HFFc6 (cell line): ENCODE data around the gene PAAF1. TPM values are rescaled to one million over a fixed set of nuclear protein-coding genes. Genes with fewer than 3 reads are reported as not detected.
A peak's percentile ranks its signal among the peaks of the same experiment; 100 is the strongest.

Source experiments
- DNase-seq: peaks from one replicate; pipeline ENCODE4 v3.0.0-alpha.2; 2018
- H3K27ac Mint-ChIP-seq: 2 replicates; pipeline ENCODE4 v1.8.0; 2020; ENCODE audit warnings: mild to moderate bottlenecking, mixed read lengths
- H3K27me3 Mint-ChIP-seq: 2 replicates; pipeline ENCODE4 v1.8.0; 2021; ENCODE audit warnings: mild to moderate bottlenecking, moderate library complexity, mixed read lengths; ENCODE audit not compliant: insufficient read depth
- H3K36me3 Mint-ChIP-seq: 2 replicates; pipeline ENCODE4 v1.8.0; 2021; ENCODE audit warnings: low read depth, mixed read lengths
- H3K4me1 Mint-ChIP-seq: 2 replicates; pipeline ENCODE4 v1.8.0; 2020; ENCODE audit warnings: low read depth, mixed read lengths
- H3K4me3 Mint-ChIP-seq: 2 replicates; pipeline ENCODE4 v1.8.0; 2020; ENCODE audit warnings: mild to moderate bottlenecking, moderate library complexity, mixed read lengths
- H3K9me3 Mint-ChIP-seq: 2 replicates; pipeline ENCODE4 v1.8.0; 2020; ENCODE audit warnings: mild to moderate bottlenecking, mixed read lengths
- long read RNA-seq: library from polyadenylated mRNA; unstranded; transcript quantifications from one replicate; pipeline ENCODE4 v2.0.0, GENCODE V29; 2019
- total RNA-seq, 6 experiments: library from RNA; stranded (reverse); fragmentation: NEBNext Ultra II Directional; extraction: Animal tissue kit (Norgen Biotek cat#: 25700); gene quantifications; 2 replicates in 1 of 6; 3 replicates in 5 of 6; pipeline ENCODE4 v1.2.3, GENCODE V29; 2021
- TF ChIP-seq, protein P1 (sequence below): fragments of 200-600 bp; sonication (generic); IDR thresholded peaks from 2 replicates; pipeline ENCODE4 v1.5.0; 2021; ENCODE audit warnings: antibody characterized with exemption, mild to moderate bottlenecking

PAAF1 gene, protein sequence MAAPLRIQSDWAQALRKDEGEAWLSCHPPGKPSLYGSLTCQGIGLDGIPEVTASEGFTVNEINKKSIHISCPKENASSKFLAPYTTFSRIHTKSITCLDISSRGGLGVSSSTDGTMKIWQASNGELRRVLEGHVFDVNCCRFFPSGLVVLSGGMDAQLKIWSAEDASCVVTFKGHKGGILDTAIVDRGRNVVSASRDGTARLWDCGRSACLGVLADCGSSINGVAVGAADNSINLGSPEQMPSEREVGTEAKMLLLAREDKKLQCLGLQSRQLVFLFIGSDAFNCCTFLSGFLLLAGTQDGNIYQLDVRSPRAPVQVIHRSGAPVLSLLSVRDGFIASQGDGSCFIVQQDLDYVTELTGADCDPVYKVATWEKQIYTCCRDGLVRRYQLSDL
- 10 to 100 TPM; 19.5 to 23.2 (median 22.4) TPM for total RNA-seq
- long read RNA-seq, full-length matches to known transcripts, result 28 of 41 reads
- long read RNA-seq, partial matches to known transcripts, result 6 of 41 reads
- long read RNA-seq, other reads (novel, unspliced or antisense), result 7 of 41 reads

DNA sequence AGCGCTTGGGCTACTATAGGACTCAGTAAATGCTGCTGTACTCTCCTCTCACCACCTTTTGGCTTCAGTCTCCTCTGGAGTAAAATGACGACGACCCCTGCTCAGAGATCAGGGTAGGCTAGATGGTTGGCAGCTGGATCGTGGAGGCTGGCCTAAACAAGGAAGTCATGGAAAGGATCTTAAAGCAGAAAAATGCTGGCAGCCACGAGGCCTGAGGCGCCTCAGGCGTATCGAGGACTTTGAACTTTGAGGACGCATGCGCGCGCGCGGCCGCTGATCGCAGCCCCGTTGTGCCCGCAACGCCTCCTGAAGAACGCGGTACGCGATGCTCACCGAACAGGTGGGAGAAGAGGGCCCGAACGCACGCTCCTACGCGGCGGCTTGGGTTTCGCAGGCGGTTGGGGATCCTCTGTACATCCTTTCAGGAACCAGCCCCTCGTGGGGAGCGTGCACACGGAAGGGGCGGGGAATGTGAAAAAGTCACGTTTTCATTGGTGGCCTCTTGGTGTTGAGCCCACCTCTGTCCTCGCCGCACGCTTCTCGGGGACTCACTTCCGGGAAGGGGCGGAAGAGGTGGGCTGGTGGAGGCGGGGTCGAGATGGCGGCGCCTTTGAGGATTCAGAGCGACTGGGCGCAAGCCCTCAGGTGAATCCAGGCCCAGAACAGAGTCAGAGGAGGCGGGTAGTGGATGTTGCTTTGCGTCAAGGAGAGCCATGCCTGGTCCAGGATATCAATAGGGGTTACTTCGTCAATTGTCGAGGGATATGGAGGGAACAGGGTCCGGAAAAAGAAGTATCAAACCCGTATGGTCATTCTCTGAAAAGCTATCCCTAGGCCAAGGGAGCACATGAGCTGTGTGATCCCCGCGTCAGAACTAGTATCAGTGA, at the start of gene PAAF1, which contains the start of gene COA4:
Gene PAAF1 (plus strand): TSS at position 576 of the 887 bp plus-strand sequence. CDS start 23 bp downstream, at position 599.
Gene COA4 (minus strand): TSS at position 423 of the 887 bp plus-strand sequence. CDS start 3,468 bp downstream, outside the sequence.
- peak; percentile 89 for DNase-seq
- TF ChIP-seq, protein P1, sequence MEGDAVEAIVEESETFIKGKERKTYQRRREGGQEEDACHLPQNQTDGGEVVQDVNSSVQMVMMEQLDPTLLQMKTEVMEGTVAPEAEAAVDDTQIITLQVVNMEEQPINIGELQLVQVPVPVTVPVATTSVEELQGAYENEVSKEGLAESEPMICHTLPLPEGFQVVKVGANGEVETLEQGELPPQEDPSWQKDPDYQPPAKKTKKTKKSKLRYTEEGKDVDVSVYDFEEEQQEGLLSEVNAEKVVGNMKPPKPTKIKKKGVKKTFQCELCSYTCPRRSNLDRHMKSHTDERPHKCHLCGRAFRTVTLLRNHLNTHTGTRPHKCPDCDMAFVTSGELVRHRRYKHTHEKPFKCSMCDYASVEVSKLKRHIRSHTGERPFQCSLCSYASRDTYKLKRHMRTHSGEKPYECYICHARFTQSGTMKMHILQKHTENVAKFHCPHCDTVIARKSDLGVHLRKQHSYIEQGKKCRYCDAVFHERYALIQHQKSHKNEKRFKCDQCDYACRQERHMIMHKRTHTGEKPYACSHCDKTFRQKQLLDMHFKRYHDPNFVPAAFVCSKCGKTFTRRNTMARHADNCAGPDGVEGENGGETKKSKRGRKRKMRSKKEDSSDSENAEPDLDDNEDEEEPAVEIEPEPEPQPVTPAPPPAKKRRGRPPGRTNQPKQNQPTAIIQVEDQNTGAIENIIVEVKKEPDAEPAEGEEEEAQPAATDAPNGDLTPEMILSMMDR, result no peak
- Mint-ChIP-seq H3K36me3 (peaks cover 25% of the 10 kb centered on the region), H3K9me3 (no peaks in the 10 kb centered on the region), H3K4me1 (peaks cover 20% of the 10 kb centered on the region), H3K27ac (peak within 1 kb of the TSS; percentile 97), H3K4me3 (peak within 1 kb of the TSS; percentile 99), H3K27me3 (no peaks in the 10 kb centered on the region; the same call in 1 of the 2 replicates)

DNA sequence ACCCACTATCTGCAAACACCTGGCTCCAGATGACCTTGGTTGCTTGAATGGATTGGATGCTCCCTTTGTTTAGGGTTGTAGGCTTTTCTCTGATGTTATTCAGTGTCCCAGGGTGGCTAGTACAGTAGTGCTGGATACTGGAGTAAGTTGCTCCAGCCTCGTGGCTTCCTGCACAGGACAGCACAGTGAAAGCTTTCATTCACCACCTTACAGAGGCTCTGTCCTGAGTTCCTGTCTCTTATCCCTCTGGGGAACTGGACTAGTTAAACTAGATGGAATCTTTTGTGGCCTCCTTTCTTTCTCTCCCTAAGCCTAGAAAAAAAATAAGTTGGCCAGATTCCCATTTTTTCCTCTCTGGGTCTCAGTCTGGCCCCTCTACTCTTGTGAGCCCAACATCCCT, 46.5 kb upstream of the PAAF1 start:
- H3K4me3 Mint-ChIP-seq, result no peak overlapping the region
- peaks cover 2% of the 10 kb centered on the region for H3K27me3 Mint-ChIP-seq
- H3K4me1 Mint-ChIP-seq, result no peaks in the 10 kb centered on the region
- no peak overlapping the region for H3K27ac Mint-ChIP-seq
- peaks cover 4% of the 10 kb centered on the region; the same call in 1 of the 2 replicates for H3K36me3 Mint-ChIP-seq
- H3K9me3 Mint-ChIP-seq, result no peaks in the 10 kb centered on the region
- TF ChIP-seq, protein P1, result no peak
- DNase-seq, result no peak

DNA sequence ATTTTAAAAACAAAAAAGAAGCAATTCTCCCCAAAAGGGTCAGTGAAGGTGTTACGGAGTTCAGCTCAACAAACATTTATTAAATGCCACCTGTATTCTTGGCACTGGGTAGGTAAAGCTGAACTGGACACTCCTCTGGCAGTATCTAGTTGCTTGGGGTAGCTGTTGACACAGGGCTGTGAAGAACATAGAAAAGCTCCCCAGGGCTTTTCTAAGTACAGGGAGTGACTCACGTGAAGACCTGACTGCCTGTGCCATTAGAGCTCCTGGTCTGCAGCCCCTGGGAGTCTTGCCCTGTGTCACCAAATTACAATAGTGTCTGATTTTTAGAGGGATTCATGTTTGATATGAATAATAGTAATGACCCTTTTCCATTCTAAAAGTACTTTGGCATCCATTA, 43.7 kb upstream of the PAAF1 start:
- H3K4me1 Mint-ChIP-seq, result peaks cover 2% of the 10 kb centered on the region
- H3K4me3 Mint-ChIP-seq, result no peak overlapping the region
- no peak for DNase-seq
- no peak overlapping the region for H3K27ac Mint-ChIP-seq
- no peaks in the 10 kb centered on the region for H3K9me3 Mint-ChIP-seq
- TF ChIP-seq, protein P1, result no peak
- peaks cover 2% of the 10 kb centered on the region for H3K27me3 Mint-ChIP-seq
- H3K36me3 Mint-ChIP-seq, result no peaks in the 10 kb centered on the region

DNA sequence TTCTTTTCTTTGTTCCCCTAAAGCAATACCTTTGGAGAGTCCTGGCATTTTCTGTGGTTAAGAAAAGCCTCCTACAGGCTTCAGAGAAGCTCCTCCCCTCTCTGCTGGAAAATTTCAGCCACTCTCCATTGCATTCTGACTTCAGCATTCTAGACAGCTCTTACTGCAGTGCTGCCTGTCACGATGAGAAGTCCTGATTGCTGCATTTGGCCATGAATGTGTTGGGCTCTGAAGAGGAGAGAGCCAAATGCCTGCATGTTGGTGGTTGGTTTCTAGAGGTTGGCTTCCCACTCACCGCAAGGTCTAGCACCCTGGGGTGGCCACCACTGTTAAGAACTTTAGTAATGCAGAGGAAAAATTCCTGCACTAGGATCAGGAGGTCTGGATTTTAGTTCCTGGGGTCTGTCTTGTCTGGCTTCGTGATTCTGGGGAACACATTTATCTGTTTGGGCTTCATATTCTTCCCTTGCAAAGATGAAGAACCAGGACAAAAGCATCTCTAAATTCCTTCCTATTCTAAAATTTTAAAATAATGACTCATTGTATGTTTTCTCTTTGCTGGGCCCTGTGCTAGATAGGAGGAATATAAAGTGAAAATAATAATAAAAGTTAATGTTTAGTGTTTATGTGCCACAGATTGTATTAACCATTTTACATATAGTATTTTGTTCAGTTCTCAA, 38.2 kb upstream of the PAAF1 start:
- 0 out of 2 replicates have a peak overlapping the region, but pooled peaks have one; percentile 21 for H3K27ac Mint-ChIP-seq
- H3K4me1 Mint-ChIP-seq, result peaks cover 15% of the 10 kb centered on the region
- H3K9me3 Mint-ChIP-seq, result no peaks in the 10 kb centered on the region
- TF ChIP-seq, protein P1, result no peak
- no peak overlapping the region for H3K4me3 Mint-ChIP-seq
- H3K36me3 Mint-ChIP-seq, result peaks cover 3% of the 10 kb centered on the region; the same call in 1 of the 2 replicates
- H3K27me3 Mint-ChIP-seq, result no peaks in the 10 kb centered on the region
- DNase-seq, result no peak

DNA sequence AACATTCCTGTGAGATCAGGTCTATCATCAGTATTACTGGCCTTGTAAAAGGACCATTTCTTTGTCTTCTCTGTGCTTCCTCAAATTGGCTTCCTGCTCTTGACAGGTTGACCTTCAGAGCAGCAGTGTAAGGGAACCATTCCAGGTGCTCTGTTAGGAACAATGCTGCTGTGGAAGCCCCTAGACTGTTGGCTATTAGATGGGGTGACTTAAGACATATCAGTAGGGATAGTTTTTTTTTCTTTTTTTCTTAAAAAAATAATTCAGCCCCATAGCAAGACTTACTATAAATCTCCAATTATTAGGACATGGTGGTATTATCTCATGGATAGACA, 37.7 kb upstream of the PAAF1 start:
- Mint-ChIP-seq H3K4me3 (no peak overlapping the region), H3K27me3 (no peaks in the 10 kb centered on the region), H3K36me3 (peaks cover 3% of the 10 kb centered on the region; the same call in 1 of the 2 replicates), H3K9me3 (no peaks in the 10 kb centered on the region), H3K4me1 (peaks cover 15% of the 10 kb centered on the region), H3K27ac (no peak overlapping the region)
- DNase-seq, result no peak
- TF ChIP-seq, protein P1, result no peak
